ENCODE results near the gene MRAP2.
"Not testable (repeated sequence)": the region's sequence is repeated elsewhere in the genome, so short reads cannot be mapped to it uniquely, and the experiment has no call there.

Gene MRAP2

DNA sequence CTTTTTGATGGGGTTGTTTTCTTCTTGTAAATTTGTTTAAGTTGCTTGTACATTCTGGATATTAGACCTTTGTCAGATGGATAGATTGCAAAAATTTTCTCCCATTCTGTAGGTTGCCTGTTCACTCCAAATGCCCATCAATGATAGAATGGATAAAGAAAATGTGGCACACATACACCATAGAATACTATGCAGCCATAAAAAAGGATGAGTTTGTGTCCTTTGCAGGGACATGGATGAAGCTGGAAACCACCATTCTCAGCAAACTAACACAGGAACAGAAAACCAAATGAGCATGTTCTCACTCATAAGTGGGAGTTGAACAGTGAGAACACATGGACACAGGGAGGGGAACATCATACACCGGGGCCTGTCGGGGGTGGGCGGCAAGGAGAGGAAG, 1.6 kb upstream of the MRAP2 start:
- DNase-seq (ENCODE audit: low read depth): not testable (repeated sequence)

DNA sequence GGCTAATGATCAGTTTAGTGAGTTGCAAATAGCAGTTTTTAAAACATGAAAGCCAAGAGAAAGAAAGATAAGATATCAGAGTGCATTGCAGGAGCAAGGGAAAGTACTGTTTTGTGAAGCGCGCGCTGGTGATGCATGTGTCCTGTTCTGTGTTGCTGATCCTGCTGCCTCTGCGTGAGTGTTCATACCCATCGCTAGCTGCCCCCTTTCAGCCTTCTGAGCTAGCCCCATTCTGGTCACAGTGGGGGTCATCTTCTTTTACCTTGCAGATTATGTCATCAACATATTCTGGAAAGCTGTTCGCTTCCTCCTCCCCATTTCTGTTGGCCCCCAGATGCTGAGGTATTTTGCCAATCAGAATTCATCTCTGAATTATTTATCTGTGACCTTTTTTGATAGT, 1.9 kb downstream of the MRAP2 start:
- DNase-seq (ENCODE audit: low read depth): no peak

DNA sequence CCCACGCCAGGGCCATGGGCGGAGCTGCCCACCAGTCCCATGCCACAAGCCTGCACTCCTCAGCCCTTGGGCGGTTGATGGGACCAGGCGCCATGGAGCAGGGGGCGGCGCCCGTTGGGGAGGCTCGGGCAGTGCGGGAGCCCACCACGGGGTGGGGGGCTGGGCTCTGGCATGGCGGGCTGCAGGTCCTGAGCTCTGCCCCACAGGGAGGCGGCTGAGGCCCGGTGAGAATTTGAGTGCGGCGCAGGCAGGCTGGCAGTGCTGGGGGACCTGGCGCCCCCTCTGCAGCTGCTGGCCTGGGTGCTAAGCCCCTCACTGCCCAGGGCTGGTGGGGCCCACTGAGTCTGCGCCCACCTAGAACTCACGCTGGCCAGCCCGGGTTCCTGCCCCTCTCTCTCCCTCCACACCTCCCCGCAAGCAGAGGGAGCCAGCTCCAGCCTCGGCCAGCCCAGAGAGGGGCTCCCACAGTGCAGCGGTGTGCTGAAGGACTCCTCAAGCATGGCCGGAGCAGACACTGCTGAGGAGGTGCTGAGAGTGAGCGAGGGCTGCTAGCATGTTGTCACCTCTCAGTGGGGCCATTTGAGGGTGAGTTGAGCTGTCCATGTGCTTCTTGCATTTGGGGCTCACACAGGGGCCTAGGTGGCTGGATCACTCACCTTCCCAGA, 4.0 kb downstream of the MRAP2 start:
- no peak for DNase-seq (ENCODE audit: low read depth)

DNA sequence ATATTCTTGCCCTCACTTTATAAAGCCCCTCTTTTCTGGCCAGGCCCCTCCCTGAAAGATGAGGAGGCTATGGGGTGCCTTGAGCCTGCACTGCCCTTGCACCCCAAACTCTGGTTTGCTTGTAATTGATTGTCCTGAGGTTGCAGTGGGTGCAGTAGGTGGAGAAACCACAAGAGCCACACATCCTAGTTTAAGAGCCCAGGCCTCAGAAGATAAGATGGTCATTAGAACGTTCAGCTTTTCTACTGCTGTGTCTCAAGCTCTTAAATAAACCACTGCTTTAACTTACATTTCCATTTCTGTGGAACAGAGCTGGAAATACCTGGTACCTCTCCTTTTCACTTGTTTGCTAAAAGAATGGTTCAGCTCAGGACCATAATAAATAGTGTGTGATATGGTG, 9.0 kb downstream of the MRAP2 start:
- DNase-seq (ENCODE audit: low read depth): no peak

DNA sequence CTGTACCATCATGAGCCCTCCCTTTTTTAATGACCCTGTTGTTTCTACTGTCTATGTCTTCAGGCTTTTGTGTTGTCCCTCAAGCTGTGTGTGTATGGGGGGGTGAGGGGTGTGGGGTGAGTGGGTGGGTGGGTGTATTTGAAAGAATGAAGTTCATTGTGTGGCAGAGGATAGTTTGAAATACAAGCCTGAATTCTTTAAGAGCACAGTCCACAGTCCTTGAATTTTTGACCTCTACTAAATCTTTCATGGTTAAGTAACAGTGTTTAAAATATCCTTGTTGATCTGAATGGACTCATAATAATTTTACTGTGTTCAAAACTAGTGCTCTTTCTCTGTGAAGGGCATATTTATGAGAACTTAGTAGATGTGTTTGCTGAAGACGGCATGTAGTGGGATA, 10.0 kb downstream of the MRAP2 start:
- no peak for DNase-seq (ENCODE audit: low read depth)

DNA sequence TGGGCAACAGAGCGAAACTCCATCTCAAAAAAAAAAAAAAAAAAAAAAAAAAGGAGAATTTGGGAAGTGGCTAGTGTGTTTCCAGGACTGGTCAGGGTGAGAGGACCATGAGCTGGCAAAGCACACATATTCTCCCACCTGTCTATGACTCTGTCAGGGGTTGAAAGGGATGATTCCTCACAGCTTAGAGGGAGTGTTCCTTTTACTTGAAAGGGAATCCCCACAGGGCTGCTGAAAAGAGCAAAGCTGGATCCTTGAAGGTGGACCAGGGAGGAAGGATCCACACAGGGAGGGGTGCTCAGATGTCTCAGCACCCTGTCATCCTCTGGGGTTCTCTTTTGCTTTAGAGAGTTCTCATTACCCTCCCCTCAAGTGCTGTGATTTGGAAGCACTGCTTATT, 13.2 kb downstream of the MRAP2 start:
- no peak for DNase-seq (ENCODE audit: low read depth)

DNA sequence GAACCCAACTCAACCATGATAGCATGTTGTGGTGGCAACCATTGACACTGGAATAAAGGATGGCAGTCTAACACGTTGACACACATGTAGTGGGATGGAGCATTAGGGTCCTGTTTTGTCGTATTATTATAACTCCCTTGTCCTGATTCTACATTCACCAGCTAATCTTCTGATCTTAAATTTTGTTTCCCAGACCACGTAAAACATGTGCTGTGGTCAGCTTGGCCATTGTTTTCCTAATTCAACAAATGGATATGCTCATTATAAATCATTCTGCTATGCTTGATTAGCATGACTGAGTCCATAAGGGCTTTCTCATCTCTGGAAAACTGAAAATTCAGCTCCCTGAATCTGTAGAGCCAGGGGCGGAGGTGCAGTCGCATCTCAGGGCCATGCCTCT, 15.0 kb downstream of the MRAP2 start:
- no peak for DNase-seq (ENCODE audit: low read depth)

DNA sequence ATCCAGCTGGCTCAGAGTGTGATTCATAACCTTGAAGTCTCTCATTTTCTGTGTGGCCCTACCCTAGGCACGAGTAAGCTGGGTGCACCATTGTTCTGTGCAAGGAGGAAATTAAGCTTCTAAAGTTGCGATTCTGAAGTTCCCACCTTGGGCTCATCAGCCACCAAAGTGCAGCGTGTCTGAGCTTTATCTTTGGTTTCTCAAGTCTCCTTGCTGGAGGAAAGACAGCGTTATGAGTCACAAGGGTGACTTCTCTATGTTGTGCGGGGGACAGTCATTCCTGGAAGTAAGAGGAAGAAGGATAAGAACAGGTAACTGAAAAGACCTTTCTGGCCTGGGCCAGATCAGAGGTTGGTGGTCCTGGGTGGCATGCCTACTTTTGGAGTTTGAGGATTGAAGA, 16.8 kb downstream of the MRAP2 start:
- no peak for DNase-seq (ENCODE audit: low read depth)

DNA sequence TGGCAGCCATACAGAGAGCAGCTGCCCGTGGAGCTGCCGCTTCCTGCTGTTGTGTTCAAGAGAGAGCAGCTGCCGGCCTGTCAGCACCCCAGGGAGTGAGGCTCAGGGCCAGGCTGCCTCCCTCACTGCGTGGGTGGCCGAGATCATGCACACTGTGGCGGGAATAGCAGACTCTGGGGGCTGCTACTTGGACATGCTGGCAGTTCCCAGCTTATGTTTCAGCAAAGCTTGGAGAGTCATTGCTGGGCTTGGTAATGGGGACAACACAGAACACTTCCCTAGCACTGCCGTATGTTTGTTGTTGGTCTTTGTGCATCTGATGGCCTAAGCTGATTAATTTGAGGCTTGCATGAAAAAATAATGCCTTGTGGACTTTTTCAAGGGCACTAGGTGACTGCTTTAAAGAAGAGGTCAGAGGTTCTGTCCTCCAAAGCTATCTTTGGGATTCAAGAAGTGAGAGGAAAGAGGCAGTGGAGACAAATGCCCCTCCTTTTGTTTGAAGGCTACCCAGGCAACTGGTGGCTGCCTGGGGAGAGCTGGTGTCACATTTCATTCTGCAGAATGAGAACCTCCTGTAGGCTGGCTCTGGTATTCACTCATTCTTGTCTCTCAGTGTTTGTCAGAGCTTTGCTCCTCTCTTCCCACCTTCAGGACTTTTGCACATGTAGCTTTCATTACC, 18.8 kb downstream of the MRAP2 start:
- DNase-seq (ENCODE audit: low read depth): no peak

DNA sequence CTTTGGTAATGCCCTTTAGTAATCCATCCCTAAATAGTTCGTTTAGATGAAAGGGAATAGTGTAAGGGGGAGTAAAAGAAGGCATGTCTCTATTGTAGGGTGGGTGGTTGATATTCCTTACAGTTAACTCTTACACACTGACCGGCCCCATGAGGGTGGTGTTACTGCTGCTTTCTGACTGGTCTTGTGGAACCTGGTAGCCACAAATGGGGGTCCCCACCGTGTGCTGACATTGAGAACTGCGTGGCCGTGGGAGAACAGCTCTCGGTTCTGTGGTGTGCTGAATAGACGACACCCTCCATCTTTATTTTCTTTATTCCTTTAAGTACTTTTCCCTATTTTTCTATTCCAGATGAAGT, 19.3 kb downstream of the MRAP2 start:
- DNase-seq (ENCODE audit: low read depth): no peak

DNA sequence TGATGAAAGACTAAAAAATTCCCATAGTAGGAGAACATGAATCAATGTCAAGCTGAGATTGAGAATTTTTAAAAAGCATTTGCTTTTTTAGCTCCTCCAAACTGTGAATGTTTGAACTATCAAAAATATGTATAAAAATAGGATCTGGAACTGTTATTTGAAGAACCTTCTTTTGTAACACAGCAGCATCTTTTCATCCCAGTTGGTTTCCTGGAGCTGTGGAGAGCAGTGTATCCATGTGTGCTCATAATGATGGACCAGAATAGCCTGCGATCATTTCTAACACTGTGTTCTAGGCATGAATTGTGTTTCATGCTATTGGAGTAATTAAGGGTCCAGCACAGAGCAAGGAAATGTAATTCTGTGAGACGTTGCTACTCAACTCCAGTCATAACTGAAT, 22.1 kb downstream of the MRAP2 start:
- DNase-seq (ENCODE audit: low read depth): no peak

DNA sequence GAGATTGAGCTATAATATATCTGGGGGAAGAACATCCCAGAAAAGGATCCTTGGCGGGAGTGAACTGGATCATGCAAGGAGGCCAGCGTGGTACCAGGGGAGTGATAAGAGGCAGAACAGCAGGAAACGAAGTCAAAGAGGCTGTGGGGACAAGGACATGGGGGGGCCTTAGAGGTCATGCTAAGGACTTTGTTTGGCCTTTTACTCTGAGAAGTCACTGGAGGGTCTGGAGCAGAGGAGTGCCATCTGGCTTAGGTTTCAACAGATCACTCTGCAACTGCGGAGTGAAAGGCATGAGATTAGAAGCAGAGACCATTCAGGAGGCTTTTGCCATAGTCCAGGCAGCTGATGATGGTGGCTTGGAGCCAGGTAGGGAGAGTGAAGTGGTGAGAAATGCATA, 24.3 kb downstream of the MRAP2 start:
- no peak for DNase-seq (ENCODE audit: low read depth)

DNA sequence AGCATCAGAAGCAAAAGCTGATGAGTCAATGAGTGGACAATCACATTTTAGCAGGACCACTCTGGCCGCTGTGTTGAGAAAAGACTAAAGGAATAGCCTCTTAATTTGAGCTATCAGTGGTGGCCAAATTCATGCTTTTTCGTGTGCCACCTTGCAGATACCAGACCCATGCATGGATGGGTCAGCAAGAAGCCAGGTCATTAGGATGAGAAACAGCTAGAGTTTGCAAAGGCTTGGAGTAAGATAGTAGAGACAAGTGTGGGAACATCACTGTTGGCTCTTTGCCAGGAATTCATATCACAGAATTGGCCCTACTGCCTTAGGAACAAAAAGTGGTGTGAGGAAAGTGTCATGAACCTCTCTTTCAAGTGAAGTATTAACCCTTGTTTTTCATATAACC, 25.5 kb downstream of the MRAP2 start:
- no peak for DNase-seq (ENCODE audit: low read depth)

DNA sequence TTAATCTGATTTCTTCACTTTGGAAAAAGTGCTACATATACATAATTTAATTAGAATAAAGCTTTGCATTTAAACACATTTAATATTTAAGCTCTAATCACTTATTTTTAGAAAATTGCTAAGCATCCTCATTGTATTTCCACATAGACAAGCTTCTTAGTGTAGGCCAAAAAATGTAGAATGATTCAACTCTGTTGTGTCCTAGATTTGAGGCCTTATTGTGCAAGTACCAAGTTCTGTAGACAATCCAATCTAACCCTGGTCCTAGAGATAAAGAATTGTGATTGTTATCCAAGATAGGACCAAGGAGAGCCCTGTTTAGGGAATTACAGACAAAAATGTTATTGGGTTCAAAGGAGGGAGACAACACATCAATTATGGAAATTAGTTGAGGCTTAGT, 27.6 kb downstream of the MRAP2 start:
- no peak for DNase-seq (ENCODE audit: low read depth)

DNA sequence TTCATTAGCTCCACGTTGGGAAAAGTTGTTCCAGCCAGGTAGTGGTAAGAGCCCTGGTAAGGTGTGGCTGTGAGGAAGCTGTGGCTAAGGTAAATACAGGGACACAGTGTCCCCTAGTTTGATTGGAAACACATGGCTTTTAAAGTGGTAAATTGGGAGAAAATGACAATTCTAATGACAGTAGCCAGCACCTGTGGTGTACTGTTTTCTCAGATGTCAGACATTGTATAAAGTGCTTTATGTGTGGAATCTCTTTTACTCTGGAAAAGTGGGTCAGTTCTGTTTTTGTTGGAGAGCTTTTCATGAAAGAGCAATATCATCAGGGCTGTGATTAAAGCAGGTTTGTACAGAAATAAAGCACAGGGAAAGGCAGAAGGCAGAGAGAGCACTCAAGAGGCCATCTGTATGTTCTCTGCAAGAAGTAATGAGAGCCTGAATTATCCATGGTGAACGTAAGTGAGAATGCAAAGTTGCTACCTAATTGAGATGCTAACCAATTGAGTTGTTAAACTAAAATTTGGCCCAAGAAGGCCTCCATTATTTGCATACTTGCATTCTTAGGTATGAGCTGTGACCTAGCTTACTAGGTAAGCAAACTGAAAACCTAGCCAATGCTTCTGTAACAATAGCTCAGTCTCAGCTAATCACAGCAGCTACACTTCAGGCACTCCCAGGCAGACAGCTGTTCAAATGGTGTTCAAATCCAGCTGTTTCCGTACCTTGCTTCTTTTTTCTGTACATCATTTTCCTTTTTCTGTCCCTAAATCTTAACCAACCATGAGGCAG, 28.2 kb downstream of the MRAP2 start:
- no peak for DNase-seq (ENCODE audit: low read depth)

DNA sequence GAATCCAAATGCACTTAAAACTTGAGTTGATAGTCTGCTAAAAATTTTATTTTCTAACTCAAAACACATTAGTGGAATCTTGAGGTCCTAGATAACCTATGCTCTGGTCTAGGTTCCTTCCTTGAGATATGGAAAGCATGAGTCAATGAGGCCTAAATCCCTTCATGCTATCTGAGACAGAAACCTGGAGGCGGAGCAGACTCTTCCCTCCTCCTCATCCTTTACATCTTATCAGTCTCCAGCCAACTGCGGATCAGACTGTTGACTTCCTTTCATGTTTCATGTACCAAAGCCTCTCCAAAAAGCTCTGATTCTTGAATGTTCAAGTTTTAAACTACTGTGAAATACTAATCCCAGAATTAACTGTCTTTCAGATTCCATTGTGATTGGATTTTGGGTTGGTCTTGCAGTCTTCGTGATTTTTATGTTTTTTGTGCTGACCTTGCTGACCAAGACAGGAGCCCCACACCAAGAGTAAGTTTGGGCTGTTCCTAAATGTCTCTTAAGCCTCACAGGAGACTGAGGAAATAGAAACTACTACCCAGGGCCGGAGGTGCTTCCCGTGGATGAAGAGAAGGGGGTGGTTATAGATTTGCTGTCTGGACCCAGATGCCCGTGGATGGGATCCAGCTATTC, 29.1 kb downstream of the MRAP2 start:
- no peak for DNase-seq (ENCODE audit: low read depth)

DNA sequence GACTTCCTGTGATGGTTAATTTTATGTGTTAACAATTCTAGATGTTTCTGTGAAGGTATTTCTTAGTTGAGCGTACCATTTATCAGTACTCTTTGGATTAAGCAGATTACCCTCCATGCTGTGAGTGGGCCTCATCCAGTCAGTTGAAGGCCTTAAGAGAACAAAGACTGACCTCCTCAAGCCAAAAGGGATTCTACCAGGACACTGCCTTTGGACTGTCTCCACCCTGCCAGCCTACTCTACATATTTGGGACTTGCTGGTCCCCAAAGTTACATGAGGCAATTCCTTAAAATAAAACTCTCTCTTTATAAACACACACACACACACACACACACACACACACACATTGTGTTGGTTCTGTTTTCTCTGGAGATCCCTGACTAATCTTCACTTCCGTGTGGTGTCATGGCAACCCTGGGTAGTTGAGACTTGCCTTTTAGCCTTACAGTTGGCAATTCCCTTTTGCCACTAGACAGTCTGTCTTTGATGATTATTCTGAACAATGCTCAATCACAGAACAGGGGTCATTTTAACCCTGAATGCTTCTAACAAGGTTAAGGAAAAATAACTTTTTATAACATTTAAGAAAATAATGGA, 32.2 kb downstream of the MRAP2 start:
- no peak for DNase-seq (ENCODE audit: low read depth)

DNA sequence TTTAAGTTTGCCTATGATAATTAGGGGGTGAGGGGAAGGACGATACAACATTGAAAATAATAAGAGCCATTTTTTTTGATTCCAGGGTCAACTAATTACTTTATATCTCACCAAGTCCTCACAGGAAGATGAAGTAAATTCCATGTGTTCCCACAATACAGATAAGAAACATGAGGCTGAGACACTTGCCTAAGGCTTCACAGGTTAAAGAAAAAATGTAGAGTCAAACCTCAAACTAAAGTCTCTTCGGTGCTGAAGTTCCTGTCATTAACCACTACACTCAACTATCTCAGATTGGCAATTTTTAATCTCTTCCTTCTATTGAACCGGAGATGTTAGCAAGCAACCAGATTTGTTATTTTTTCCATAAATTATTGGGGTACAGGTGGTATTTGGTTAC, 33.0 kb downstream of the MRAP2 start:
- no peak for DNase-seq (ENCODE audit: low read depth)

DNA sequence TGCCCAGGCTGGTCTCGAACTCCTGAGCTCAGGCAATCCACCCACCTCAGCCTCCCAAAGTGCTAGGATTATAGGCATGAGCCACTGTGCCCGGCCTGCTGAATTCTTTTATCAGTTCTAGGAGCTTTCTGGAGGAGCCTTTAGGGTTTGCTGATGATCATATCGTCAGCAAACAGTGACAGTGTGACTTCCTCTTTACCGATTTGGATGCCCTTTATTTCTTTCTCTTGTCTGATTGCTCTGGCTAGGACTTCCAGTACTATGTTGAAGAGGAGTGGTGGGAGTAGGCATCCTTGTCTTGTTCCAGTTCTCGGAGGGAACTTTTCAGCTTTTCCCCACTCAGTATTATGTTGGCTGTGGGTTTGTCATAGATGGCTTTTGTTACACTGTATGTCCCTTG, 35.3 kb downstream of the MRAP2 start:
- not testable (repeated sequence) for DNase-seq (ENCODE audit: low read depth)

DNA sequence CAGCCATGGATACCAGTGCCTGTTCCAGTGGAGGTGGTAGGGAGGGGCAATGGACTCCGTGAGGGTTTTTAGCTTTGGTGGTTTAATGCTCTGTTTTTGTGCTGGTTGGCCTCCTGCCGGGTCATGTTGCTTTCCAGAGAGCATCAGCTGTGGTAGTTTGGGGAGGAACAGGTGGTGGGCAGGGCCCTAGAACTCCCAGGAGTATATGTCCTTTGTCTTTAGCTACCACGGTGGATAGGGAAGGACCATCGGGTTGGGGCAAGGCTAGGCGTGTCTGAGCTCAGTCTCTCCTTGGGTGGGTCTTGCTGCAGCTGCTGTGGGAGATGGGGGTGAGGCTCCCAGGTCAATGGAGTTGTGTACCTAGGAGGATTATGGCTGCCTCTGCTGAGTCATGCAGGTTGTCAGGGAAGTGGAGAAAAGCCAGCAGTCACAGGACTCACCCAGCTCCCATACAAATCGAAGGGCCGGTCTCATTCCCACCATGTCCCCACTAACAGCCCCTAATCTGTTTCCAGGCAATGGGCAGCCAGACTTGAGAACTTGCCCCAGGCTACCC, 38.9 kb downstream of the MRAP2 start:
- DNase-seq (ENCODE audit: low read depth): no peak

DNA sequence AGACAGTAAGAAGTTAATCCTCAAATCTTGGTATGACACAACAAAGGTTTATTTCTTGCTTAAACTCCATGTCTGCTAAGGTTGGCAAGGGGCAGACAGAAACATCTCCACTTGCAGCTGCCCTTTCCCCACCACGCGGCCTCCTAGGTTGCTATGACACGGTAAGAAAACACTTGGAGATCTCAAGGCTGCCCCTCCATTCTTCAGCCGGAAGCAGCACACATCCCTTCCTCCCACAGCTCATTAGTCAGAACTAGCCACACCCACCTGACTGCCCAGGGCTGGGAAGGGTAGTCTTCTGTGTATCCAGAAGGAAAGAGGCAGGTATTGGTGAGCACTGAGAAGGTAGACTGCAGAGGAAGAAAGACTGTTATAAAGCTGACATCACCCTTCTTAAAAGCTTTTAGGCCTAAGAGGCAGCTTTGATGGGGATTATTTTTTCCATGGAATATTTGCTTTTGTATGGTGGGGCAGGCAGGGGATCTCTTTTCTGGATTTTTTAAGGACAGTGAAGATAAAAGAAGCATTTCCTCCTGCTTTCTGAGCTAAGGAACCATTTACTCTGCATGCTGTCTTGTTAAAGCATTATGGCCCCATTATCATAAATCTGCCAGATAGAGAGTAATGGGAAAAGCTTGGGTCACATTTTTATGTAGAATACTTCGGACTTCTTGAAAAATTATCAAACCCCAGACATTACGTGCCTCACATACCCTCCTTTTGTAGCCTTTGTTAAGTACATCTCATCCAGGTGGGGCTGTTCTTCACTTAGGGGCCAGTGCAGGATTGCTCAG, 41.6 kb downstream of the MRAP2 start:
- no peak for DNase-seq (ENCODE audit: low read depth)

Measured in stimulated activated CD8-positive, alpha-beta memory T cell treated with anti-CD3 and anti-CD28 coated beads, Interleukin-15, amount 100 ng/mL, for 1 hour (primary cell).